ENCODE results near the gene TIGD1. TPM values are rescaled to one million over a fixed set of nuclear protein-coding genes. Genes with fewer than 3 reads are reported as not detected.
A peak's percentile ranks its signal among the peaks of the same experiment; 100 is the strongest.

Gene TIGD1
- total RNA-seq, 5 donors from 2014 or later (not counting 1 experiment from before 2014, with no cell fraction given), result 15.6 to 20.4 (median 16.9) TPM

GRCh38 chr2:232543491-232543890 lies 6.9 kb downstream of the TIGD1 start:
- H3K9me3 ChIP-seq, result no peaks in the 10 kb centered on the region
- no peak overlapping the region for H3K27ac ChIP-seq (ENCODE audit: low read length)
- peaks cover 0 to 2% (median under 1%) of the 10 kb centered on the region in 3 donors for H3K9me3 Mint-ChIP-seq
- no peak overlapping the region for H3K4me3 Mint-ChIP-seq
- peaks cover under 1% of the 10 kb centered on the region in 2 donors for H3K27me3 Mint-ChIP-seq
- no peak overlapping the region for H3K4me3 ChIP-seq (ENCODE audit: control insufficient read depth in 1 of 2, extremely low read depth in 1 of 2, low read length in 1 of 2)
- H3K27ac Mint-ChIP-seq, result peak overlapping the region in 1 of 2 donors; percentile 63
- H3K4me1 ChIP-seq (ENCODE audit: control insufficient read depth in 1 of 2, extremely low read depth in 1 of 2, insufficient read depth in 2 of 2, low read length in 2 of 2), result peaks cover 0 to 27% of the 10 kb centered on the region in 2 experiments
- DNase-seq (no peak), ATAC-seq (replicated peaks in 1 of 4) (no peak)
- peaks cover 0 to 2% of the 10 kb centered on the region in 2 experiments for H3K27me3 ChIP-seq (replicated peaks in 1 of 2; ENCODE audit: control insufficient read depth in 2 of 2, extremely low read depth in 1 of 2, insufficient read depth in 2 of 2, low read length in 1 of 2)
- H3K36me3 Mint-ChIP-seq, result peaks cover 21% of the 10 kb centered on the region
- ChIA-PET CTCF (no interaction called here), POLR2A (no interaction called here)
- WGBS (ENCODE audit: insufficient coverage), result 90% methylated on average over 12 of the region's 14 CpGs
- peaks cover 0 to 11% of the 10 kb centered on the region in 2 donors for H3K36me3 ChIP-seq (ENCODE audit: control insufficient read depth in 2 of 2, extremely low read depth in 1 of 2, insufficient read depth in 1 of 2, low read length in 1 of 2)
- H3K4me1 Mint-ChIP-seq, result peaks cover 36 to 56% (median 37%) of the 10 kb centered on the region in 3 donors

GRCh38 chr2:232542715-232543467 lies 7.5 kb downstream of the TIGD1 start:
- DNase-seq, result no peak
- H3K4me3 Mint-ChIP-seq, result no peak overlapping the region
- H3K4me1 Mint-ChIP-seq, result peaks cover 33 to 55% (median 35%) of the 10 kb centered on the region in 3 donors
- Histone ChIP-seq H3K9me3 (no peaks in the 10 kb centered on the region), H3K4me1 (ENCODE audit: control insufficient read depth in 1 of 2, extremely low read depth in 1 of 2, insufficient read depth in 2 of 2, low read length in 2 of 2) (peaks cover 0 to 27% of the 10 kb centered on the region in 2 experiments), H3K36me3 (ENCODE audit: control insufficient read depth in 2 of 2, extremely low read depth in 1 of 2, insufficient read depth in 1 of 2, low read length in 1 of 2) (peaks cover 0 to 11% of the 10 kb centered on the region in 2 donors), H3K27me3 (replicated peaks in 1 of 2; ENCODE audit: control insufficient read depth in 2 of 2, extremely low read depth in 1 of 2, insufficient read depth in 2 of 2, low read length in 1 of 2) (peaks cover 0 to 5% of the 10 kb centered on the region in 2 experiments), H3K27ac (ENCODE audit: low read length) (no peak overlapping the region), H3K4me3 (ENCODE audit: control insufficient read depth in 1 of 2, extremely low read depth in 1 of 2, low read length in 1 of 2) (no peak overlapping the region)
- H3K9me3 Mint-ChIP-seq, result no peaks in the 10 kb centered on the region
- CTCF ChIA-PET, result no interaction called here
- peak in 1 of 4 experiments; percentile 11 for ATAC-seq (replicated peaks in 1 of 4)
- POLR2A ChIA-PET, result no interaction called here
- H3K36me3 Mint-ChIP-seq, result peaks cover 16% of the 10 kb centered on the region
- no peak overlapping the region for H3K27ac Mint-ChIP-seq
- WGBS (ENCODE audit: insufficient coverage), result 96% methylated on average over 11 of the region's 20 CpGs
- peaks cover 5% of the 10 kb centered on the region in 2 donors for H3K27me3 Mint-ChIP-seq

GRCh38 chr2:232541961-232542714 lies 8.2 kb downstream of the TIGD1 start:
- Histone ChIP-seq H3K27me3 (replicated peaks in 1 of 2; ENCODE audit: control insufficient read depth in 2 of 2, extremely low read depth in 1 of 2, insufficient read depth in 2 of 2, low read length in 1 of 2) (peaks cover 0 to 12% of the 10 kb centered on the region in 2 experiments), H3K36me3 (ENCODE audit: control insufficient read depth in 2 of 2, extremely low read depth in 1 of 2, insufficient read depth in 1 of 2, low read length in 1 of 2) (peaks cover 0 to 11% of the 10 kb centered on the region in 2 donors), H3K27ac (ENCODE audit: low read length) (no peak overlapping the region), H3K9me3 (no peaks in the 10 kb centered on the region), H3K4me1 (ENCODE audit: control insufficient read depth in 1 of 2, extremely low read depth in 1 of 2, insufficient read depth in 2 of 2, low read length in 2 of 2) (peaks cover 0 to 21% of the 10 kb centered on the region in 2 experiments), H3K4me3 (ENCODE audit: control insufficient read depth in 1 of 2, extremely low read depth in 1 of 2, low read length in 1 of 2) (no peak overlapping the region)
- H3K27ac Mint-ChIP-seq, result no peak overlapping the region
- H3K9me3 Mint-ChIP-seq, result no peaks in the 10 kb centered on the region
- CTCF ChIA-PET, result no interaction called here
- POLR2A ChIA-PET, result no interaction called here
- WGBS (ENCODE audit: insufficient coverage), result 79% methylated on average over 7 of the region's 9 CpGs
- DNase-seq, result no peak
- no peak for ATAC-seq (replicated peaks in 1 of 4)
- peaks cover 12% of the 10 kb centered on the region for H3K36me3 Mint-ChIP-seq
- H3K4me1 Mint-ChIP-seq, result peaks cover 26 to 48% (median 29%) of the 10 kb centered on the region in 3 donors
- H3K4me3 Mint-ChIP-seq, result no peak overlapping the region
- H3K27me3 Mint-ChIP-seq, result peaks cover 5 to 6% of the 10 kb centered on the region in 2 donors

GRCh38 chr2:232541195-232541960 lies 9.0 kb downstream of the TIGD1 start:
- no peaks in the 10 kb centered on the region for H3K9me3 ChIP-seq
- no peak overlapping the region for H3K27ac ChIP-seq (ENCODE audit: low read length)
- ChIA-PET POLR2A (no interaction called here), CTCF (no interaction called here)
- H3K36me3 ChIP-seq (ENCODE audit: control insufficient read depth in 2 of 2, extremely low read depth in 1 of 2, insufficient read depth in 1 of 2, low read length in 1 of 2), result peaks cover 0 to 4% of the 10 kb centered on the region in 2 donors
- Mint-ChIP-seq H3K36me3 (peaks cover 8% of the 10 kb centered on the region), H3K4me1 (peaks cover 22 to 40% (median 25%) of the 10 kb centered on the region in 3 donors), H3K9me3 (no peaks in the 10 kb centered on the region), H3K27me3 (peaks cover 6 to 10% of the 10 kb centered on the region in 2 donors), H3K4me3 (no peak overlapping the region), H3K27ac (peak overlapping the region in 1 of 2 donors; percentile 22)
- peaks cover 0 to 15% of the 10 kb centered on the region in 2 experiments for H3K27me3 ChIP-seq (replicated peaks in 1 of 2; ENCODE audit: control insufficient read depth in 2 of 2, extremely low read depth in 1 of 2, insufficient read depth in 2 of 2, low read length in 1 of 2)
- WGBS (ENCODE audit: insufficient coverage), result 75% methylated on average over 10 of the region's 19 CpGs
- no peak overlapping the region for H3K4me3 ChIP-seq (ENCODE audit: control insufficient read depth in 1 of 2, extremely low read depth in 1 of 2, low read length in 1 of 2)
- ATAC-seq (replicated peaks in 1 of 4) (peak in 2 of 4 experiments; percentile 10 to 23), DNase-seq (no peak)
- peaks cover 0 to 13% of the 10 kb centered on the region in 2 experiments for H3K4me1 ChIP-seq (ENCODE audit: control insufficient read depth in 1 of 2, extremely low read depth in 1 of 2, insufficient read depth in 2 of 2, low read length in 2 of 2)

GRCh38 chr2:232540441-232541041 lies 9.8 kb downstream of the TIGD1 start:
- no peak overlapping the region for H3K27ac Mint-ChIP-seq
- CTCF ChIA-PET, result no interaction called here
- DNase-seq (no peak), ATAC-seq (replicated peaks in 1 of 4) (no peak)
- POLR2A ChIA-PET, result no interaction called here
- H3K27me3 Mint-ChIP-seq, result peaks cover 9 to 12% of the 10 kb centered on the region in 2 donors
- Histone ChIP-seq H3K4me3 (ENCODE audit: control insufficient read depth in 1 of 2, extremely low read depth in 1 of 2, low read length in 1 of 2) (no peak overlapping the region), H3K27me3 (replicated peaks in 1 of 2; ENCODE audit: control insufficient read depth in 2 of 2, extremely low read depth in 1 of 2, insufficient read depth in 2 of 2, low read length in 1 of 2) (peaks cover 0 to 24% of the 10 kb centered on the region in 2 experiments), H3K9me3 (no peaks in the 10 kb centered on the region), H3K4me1 (ENCODE audit: control insufficient read depth in 1 of 2, extremely low read depth in 1 of 2, insufficient read depth in 2 of 2, low read length in 2 of 2) (peaks cover 0 to 11% of the 10 kb centered on the region in 2 experiments), H3K36me3 (ENCODE audit: control insufficient read depth in 2 of 2, extremely low read depth in 1 of 2, insufficient read depth in 1 of 2, low read length in 1 of 2) (peaks cover 0 to 4% of the 10 kb centered on the region in 2 donors), H3K27ac (ENCODE audit: low read length) (no peak overlapping the region)
- peaks cover 16 to 34% (median 17%) of the 10 kb centered on the region in 3 donors for H3K4me1 Mint-ChIP-seq
- H3K4me3 Mint-ChIP-seq, result no peak overlapping the region
- WGBS (ENCODE audit: insufficient coverage), result 84% methylated on average over 14 of the region's 17 CpGs
- H3K9me3 Mint-ChIP-seq, result no peaks in the 10 kb centered on the region
- H3K36me3 Mint-ChIP-seq, result peaks cover 7% of the 10 kb centered on the region
